NCI-H1092 treated with DMSO at 0.1 percent for 48 hours (cell line): ENCODE data around the gene S100A10.

Source experiments
- DNase-seq: peaks from one replicate; lab custom pipeline; 2025; lab: John Stamatoyannopoulos, UW

Gene S100A10

GRCh38 chr1:151964510-151964909, 29.1 kb downstream of the S100A10 start:
- no peak for DNase-seq

- no peak for DNase-seq
Measured at GRCh38 chr1:151963288-151963687, 30.4 kb downstream of the S100A10 start.

- DNase-seq = no peak
Measured at GRCh38 chr1:151961833-151962232, 31.8 kb downstream of the S100A10 start.

GRCh38 chr1:151960780-151961513, 32.7 kb downstream of the S100A10 start:
- no peak for DNase-seq

- DNase-seq = no peak
Measured at GRCh38 chr1:151958959-151959358, 34.7 kb downstream of the S100A10 start.

GRCh38 chr1:151956957-151957497, 36.6 kb downstream of the S100A10 start:
- no peak for DNase-seq

GRCh38 chr1:151953409-151954094, 40.1 kb downstream of the S100A10 start:
- no peak for DNase-seq

- no peak for DNase-seq
Measured at GRCh38 chr1:151952811-151953210, 40.8 kb downstream of the S100A10 start.

- no peak for DNase-seq
Measured at GRCh38 chr1:151949371-151950193, 44.1 kb downstream of the S100A10 start.

- DNase-seq = no peak
Measured at GRCh38 chr1:151948506-151948905, 45.2 kb downstream of the S100A10 start.

- no peak for DNase-seq
Measured at GRCh38 chr1:151947140-151947539, 46.5 kb downstream of the S100A10 start.

- no peak for DNase-seq
Measured at GRCh38 chr1:151945725-151946722, 47.6 kb downstream of the S100A10 start.

GRCh38 chr1:151944857-151945575, 48.6 kb downstream of the S100A10 start:
- DNase-seq = no peak

- DNase-seq = no peak
Measured at GRCh38 chr1:151944126-151944856, 49.4 kb downstream of the S100A10 start.

GRCh38 chr1:151943591-151943990, 50.1 kb downstream of the S100A10 start:
- DNase-seq = no peak

- DNase-seq = no peak
Measured at GRCh38 chr1:151942882-151943281, 50.8 kb downstream of the S100A10 start.

- no peak for DNase-seq
Measured at GRCh38 chr1:151940541-151940940, 53.1 kb downstream of the S100A10 start.

- no peak for DNase-seq
Measured at GRCh38 chr1:151939779-151940178, 53.9 kb downstream of the S100A10 start.

- DNase-seq = no peak
Measured at GRCh38 chr1:151939141-151939540, 54.5 kb downstream of the S100A10 start.

- DNase-seq = no peak
Measured at GRCh38 chr1:151936653-151937052, 57.0 kb downstream of the S100A10 start.
